Measurements from ENCODE around the gene IQCN.

DNA sequence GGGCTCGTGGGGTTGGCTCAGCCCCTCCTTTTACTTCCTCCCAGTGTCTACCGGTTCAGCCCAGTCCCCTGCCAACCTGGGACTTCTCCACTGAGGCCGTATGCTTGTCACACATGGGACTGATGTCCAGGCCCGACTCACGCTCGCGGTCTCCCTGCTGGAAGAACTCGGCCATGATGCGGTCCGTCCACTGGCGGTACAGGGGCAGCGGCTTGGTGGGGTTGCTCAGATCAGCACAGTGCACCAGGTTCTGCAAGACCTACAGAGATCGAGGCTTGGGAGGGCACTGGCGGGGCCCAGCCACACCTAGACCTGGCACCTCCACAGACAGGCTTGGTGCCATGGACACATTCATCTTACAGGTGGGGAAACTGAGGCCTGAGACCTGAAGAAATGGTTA lies 62.6 kb downstream of the IQCN start:
- no peak for TF ChIP-seq YY1 (IDR thresholded peaks at IDR 0.05; ENCODE audit: low read depth)
- TF ChIP-seq CEBPB (IDR thresholded peaks at IDR 0.05) = no peak
- TF ChIP-seq TCF12 (IDR thresholded peaks at IDR 0.05; ENCODE audit: low read depth) = no peak
- TF ChIP-seq, protein P1, sequence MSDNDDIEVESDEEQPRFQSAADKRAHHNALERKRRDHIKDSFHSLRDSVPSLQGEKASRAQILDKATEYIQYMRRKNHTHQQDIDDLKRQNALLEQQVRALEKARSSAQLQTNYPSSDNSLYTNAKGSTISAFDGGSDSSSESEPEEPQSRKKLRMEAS (IDR thresholded peaks at IDR 0.05) = no peak
- no peak for TF ChIP-seq CREB1 (IDR thresholded peaks at IDR 0.05; ENCODE audit: low read depth)
- TF ChIP-seq TAF1 (IDR thresholded peaks at IDR 0.05; ENCODE audit: low read depth) = no peak
- TF ChIP-seq EP300 (IDR thresholded peaks at IDR 0.05; ENCODE audit: borderline replicate concordance) = no peak
- no peak for TF ChIP-seq NFIC (IDR thresholded peaks at IDR 0.05)
- no peak for TF ChIP-seq RAD21 (IDR thresholded peaks at IDR 0.05; ENCODE audit: low read depth)
- no peak for TF ChIP-seq FOXM1 (IDR thresholded peaks at IDR 0.05; ENCODE audit: borderline replicate concordance, low read depth)
- no peak for TF ChIP-seq TEAD4 (IDR thresholded peaks at IDR 0.05)
- TF ChIP-seq EGR1 (IDR thresholded peaks at IDR 0.05) = no peak
- TF ChIP-seq, protein P2, sequence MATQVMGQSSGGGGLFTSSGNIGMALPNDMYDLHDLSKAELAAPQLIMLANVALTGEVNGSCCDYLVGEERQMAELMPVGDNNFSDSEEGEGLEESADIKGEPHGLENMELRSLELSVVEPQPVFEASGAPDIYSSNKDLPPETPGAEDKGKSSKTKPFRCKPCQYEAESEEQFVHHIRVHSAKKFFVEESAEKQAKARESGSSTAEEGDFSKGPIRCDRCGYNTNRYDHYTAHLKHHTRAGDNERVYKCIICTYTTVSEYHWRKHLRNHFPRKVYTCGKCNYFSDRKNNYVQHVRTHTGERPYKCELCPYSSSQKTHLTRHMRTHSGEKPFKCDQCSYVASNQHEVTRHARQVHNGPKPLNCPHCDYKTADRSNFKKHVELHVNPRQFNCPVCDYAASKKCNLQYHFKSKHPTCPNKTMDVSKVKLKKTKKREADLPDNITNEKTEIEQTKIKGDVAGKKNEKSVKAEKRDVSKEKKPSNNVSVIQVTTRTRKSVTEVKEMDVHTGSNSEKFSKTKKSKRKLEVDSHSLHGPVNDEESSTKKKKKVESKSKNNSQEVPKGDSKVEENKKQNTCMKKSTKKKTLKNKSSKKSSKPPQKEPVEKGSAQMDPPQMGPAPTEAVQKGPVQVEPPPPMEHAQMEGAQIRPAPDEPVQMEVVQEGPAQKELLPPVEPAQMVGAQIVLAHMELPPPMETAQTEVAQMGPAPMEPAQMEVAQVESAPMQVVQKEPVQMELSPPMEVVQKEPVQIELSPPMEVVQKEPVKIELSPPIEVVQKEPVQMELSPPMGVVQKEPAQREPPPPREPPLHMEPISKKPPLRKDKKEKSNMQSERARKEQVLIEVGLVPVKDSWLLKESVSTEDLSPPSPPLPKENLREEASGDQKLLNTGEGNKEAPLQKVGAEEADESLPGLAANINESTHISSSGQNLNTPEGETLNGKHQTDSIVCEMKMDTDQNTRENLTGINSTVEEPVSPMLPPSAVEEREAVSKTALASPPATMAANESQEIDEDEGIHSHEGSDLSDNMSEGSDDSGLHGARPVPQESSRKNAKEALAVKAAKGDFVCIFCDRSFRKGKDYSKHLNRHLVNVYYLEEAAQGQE (IDR thresholded peaks at IDR 0.05; ENCODE audit: low read depth) = no peak
- no peak for TF ChIP-seq ZBTB7A (IDR thresholded peaks at IDR 0.05; ENCODE audit: low read depth)
